AG04450 (cell line): ENCODE results near the gene CFAP46. TPM values are rescaled to one million over a fixed set of nuclear protein-coding genes. Genes with fewer than 3 reads are reported as not detected.

ENCODE experiments used
- CTCF ChIA-PET: fragments of 300-600, 350-600 bp; formaldehyde crosslinking; extraction: SDS; loops from one replicate; lab custom pipeline; 2022; ENCODE audit warnings: antibody characterized with exemption, inconsistent platforms; lab: Charles Lee
- POLR2A ChIA-PET: fragments of 350-600 bp; formaldehyde crosslinking; extraction: SDS; loops from one replicate; lab custom pipeline; 2021; ENCODE audit warnings: antibody characterized with exemption, inconsistent platforms; lab: Yijun Ruan, JAX
- DNase-seq: peaks from one replicate; pipeline ENCODE4 v3.0.0-alpha.2; 2011; ENCODE audit warnings: low read depth, low spot score
- H3K27ac ChIP-seq: one replicate; pipeline ENCODE4 v1.5.1; 2012; ENCODE audit warnings: low read depth, low read length, control low read depth
- H3K27me3 ChIP-seq: one replicate; pipeline ENCODE4 v1.6.0; 2012; ENCODE audit warnings: low read length; ENCODE audit not compliant: control insufficient read depth, insufficient read depth
- H3K4me3 ChIP-seq: 2 replicates; pipeline ENCODE4 v1.5.1; 2011; ENCODE audit warnings: mild to moderate bottlenecking, low read depth, low read length, control low read depth
- H3K9me3 ChIP-seq: 2 replicates; pipeline ENCODE4 v1.5.1; 2012; ENCODE audit warnings: low read length; ENCODE audit not compliant: control insufficient read depth, insufficient read depth
- polyA plus RNA-seq: library from polyadenylated mRNA; depleted of rRNA; stranded (reverse); fragments of >200 nt; gene quantifications from 2 replicates; pipeline ENCODE4 v1.2.3, GENCODE V29; 2011
- TF ChIP-seq, protein P1 (sequence below): IDR thresholded peaks from 2 replicates; pipeline ENCODE4 v1.5.1; 2011; ENCODE audit warnings: low read depth, low read length, control low read depth, inconsistent platforms

Gene CFAP46
- polyA plus RNA-seq, 1 experiment, result 2.7 TPM

DNA sequence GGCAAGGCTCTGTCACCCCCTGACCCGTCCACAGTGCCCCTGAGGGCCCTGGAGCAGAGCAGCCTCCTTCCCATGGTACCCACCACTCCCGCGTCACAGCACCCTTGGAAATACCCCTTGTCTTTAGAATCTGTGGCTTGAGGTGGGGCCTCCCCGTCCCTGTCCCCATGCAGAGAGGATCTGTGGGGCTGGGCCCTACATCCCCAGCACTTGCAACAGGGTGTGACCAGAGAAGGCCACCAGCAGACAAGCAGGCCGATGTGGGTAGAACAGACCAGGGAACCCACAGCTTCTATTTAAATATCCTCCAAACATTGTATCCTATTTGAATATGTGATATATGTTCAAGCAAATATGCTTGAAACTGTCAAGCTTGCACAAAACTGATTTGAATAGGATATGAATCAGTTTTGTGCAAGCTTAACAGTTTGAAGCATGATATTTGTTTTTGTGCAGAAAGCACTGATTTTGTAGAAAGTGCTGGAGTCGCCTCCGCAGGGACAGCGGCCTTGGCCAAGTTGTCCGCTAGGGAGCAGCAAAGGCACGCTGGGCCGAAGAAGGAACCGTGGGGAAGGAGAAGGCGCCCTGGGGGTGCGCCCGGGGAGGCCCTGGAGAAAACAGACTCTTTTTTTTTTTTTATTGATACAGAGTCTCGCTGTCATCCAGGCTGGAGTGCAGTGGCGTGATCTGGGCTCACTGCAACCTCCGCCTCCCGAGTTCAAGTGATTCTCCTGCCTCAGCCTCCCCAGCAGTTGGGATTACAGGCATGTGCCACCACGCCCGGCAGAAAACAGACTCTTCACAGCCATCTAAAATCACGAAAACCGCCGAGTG lies 2.2 kb downstream of the CFAP46 start:
- H3K4me3 ChIP-seq, result no peak overlapping the region
- H3K9me3 ChIP-seq, result no peaks in the 10 kb centered on the region
- ChIA-PET POLR2A (no interaction called here), CTCF (interaction anchor here (0.6 to 2.1 kb wide), 10 partner anchors 9 to 389 kb away, joined by 3 to 10 read pairs (median 3); no protein-coding TSS in a partner anchor)
- TF ChIP-seq, protein P1, sequence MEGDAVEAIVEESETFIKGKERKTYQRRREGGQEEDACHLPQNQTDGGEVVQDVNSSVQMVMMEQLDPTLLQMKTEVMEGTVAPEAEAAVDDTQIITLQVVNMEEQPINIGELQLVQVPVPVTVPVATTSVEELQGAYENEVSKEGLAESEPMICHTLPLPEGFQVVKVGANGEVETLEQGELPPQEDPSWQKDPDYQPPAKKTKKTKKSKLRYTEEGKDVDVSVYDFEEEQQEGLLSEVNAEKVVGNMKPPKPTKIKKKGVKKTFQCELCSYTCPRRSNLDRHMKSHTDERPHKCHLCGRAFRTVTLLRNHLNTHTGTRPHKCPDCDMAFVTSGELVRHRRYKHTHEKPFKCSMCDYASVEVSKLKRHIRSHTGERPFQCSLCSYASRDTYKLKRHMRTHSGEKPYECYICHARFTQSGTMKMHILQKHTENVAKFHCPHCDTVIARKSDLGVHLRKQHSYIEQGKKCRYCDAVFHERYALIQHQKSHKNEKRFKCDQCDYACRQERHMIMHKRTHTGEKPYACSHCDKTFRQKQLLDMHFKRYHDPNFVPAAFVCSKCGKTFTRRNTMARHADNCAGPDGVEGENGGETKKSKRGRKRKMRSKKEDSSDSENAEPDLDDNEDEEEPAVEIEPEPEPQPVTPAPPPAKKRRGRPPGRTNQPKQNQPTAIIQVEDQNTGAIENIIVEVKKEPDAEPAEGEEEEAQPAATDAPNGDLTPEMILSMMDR, result peak; percentile 87
- H3K27me3 ChIP-seq, result no peaks in the 10 kb centered on the region
- H3K27ac ChIP-seq, result no peak overlapping the region
- DNase-seq, result peak; percentile 11

DNA sequence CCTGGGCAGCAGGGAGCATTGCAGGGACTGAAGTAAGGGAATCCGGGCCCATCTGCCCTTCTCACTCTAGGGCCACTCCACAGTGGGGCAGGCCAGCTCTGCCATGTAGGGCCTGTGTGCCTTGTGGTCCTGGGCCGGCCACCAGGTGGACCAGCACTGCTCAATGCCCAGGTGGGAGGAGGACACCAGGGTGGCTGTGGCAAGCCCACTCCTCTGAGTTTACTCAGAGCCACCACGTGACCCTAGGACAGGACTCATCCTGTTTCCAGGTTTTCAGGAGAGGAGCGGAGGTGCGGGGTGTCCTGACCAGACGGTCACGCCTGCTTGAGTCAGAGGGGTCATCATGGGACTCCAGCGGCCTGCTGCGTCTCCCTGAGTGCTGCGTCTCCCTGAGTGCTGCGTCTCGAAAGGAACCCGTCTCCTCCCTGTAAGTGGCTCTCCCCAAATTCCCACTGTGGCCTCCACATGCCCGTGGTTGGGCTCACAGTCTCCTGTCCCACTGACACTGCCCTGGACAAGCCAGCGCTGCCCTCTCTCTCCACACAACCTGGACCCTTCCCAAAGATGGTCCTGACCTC lies 2.9 kb downstream of the CFAP46 start:
- ChIA-PET POLR2A (no interaction called here), CTCF (interaction anchor here (0.6 to 2.1 kb wide), 11 partner anchors 10 to 390 kb away, joined by 3 to 10 read pairs (median 3); no protein-coding TSS in a partner anchor)
- no peak overlapping the region for H3K27ac ChIP-seq
- H3K9me3 ChIP-seq, result no peaks in the 10 kb centered on the region
- no peak for DNase-seq
- TF ChIP-seq, protein P1, result no peak
- H3K4me3 ChIP-seq, result no peak overlapping the region
- H3K27me3 ChIP-seq, result no peaks in the 10 kb centered on the region

DNA sequence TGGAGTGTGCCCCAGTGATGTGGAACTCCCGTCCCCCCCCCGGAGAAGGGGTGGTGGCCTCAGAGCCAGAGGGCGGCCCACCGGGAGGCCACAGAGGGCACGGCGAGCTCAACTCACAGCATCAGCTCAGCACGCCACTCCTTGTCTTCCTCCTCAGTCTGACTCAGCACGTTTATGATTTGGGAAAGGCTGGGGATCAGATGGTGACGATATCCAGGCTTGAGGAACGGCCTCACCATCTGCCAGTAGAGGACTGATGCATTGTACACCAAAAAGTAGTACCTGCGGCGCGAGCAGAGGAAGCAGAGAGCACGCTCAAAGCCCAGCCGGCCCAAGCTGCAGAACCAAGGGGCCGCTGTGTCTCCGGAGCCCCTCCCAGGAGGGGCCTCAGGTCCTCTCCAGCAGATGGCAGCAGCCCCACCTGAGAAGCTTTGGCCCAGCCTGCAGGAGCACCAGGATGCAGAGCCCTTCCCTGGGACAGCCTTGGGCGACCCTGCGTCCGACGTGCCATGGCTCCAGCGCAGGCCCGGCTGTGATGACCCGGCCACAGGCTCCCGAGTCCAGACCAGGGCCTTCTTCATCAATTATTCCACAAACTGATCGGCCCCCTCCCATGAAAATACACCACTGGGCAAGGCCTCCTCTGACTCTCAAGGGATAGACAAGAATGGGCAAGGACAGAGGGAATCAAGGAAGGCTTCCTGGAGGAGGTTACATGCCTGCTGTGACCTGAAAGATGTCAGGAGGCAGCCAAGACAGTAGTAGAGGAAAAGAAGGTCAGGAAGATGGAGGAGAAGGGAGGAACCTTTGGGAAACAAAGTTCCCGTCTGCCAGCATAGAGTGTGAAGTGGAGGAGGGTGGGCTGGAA lies 3.7 kb downstream of the CFAP46 start:
- ChIA-PET CTCF (interaction anchor here (1.2 to 2.1 kb wide), 2 partner anchors 205 to 391 kb away, joined by 8 read pairs; no protein-coding TSS in a partner anchor), POLR2A (no interaction called here)
- Histone ChIP-seq H3K27ac (no peak overlapping the region), H3K9me3 (peaks cover under 1% of the 10 kb centered on the region; the same call in 1 of the 2 replicates), H3K4me3 (no peak overlapping the region), H3K27me3 (no peaks in the 10 kb centered on the region)
- TF ChIP-seq, protein P1, result peak; percentile 44
- DNase-seq, result no peak

DNA sequence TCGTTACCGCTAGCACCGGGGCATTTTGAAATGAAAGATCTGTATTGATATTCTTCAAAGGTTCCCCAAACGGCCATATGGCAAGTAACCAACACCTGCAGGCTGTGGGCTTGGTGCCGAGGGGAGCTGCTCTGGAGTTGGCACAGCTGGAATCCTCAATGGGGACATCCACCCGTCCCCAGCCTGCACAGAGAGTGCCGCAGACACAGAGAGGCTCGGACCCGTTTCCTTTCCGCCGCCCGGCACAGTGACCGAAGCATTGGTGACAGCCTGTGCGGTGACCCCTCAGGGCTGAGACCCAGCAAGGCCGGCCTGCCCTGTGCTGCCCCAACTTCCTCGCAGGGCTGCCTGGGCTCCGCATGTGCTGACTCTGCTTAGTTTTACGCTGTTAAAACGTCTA lies 4.5 kb downstream of the CFAP46 start:
- H3K9me3 ChIP-seq, result peaks cover 6% of the 10 kb centered on the region; the same call in 1 of the 2 replicates
- CTCF ChIA-PET, result no interaction called here
- no peak for DNase-seq

More for the DNA sequence above, 4.5 kb downstream of the CFAP46 start:
- TF ChIP-seq, protein P1, result no peak
- Histone ChIP-seq H3K4me3 (no peak overlapping the region), H3K27me3 (no peaks in the 10 kb centered on the region), H3K27ac (no peak overlapping the region)
- POLR2A ChIA-PET, result no interaction called here
